Activated naive CD4-positive, alpha-beta T cell treated with Interleukin-2 at 50 U/mL for 16 hours (primary cell): ENCODE measurements around the gene C1GALT1.

Experiments used
- DNase-seq: peaks from one replicate; pipeline ENCODE4 v3.0.0-alpha.2; 2020

Gene C1GALT1

GRCh38 chr7:7290429-7291122 is 108.2 kb downstream of the C1GALT1 start:
- DNase-seq = no peak

GRCh38 chr7:7292085-7292484 is 109.7 kb downstream of the C1GALT1 start:
- DNase-seq = no peak

- DNase-seq = no peak
Measured at GRCh38 chr7:7292608-7293007, 110.3 kb downstream of the C1GALT1 start.

DNA sequence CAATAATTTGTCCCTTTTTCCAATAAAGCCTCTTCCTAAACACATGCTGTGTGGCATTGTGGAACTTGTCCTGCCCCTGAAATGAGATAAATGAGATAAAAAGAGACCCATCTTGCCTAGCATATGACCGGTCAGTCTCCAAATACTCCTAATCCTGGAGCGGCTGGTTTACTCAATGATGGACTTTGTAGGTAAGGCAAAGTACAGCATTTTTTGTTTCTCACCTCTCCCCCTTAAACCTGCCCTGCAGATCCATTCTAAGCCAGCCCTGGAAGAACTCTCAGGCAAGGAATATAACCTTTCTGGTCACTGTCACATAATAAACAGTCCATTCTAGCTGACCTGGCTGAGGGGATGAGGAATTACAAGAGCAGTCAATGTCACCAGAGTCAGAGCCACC is 110.7 kb downstream of the C1GALT1 start:
- no peak for DNase-seq

- no peak for DNase-seq
Measured at GRCh38 chr7:7294911-7295310, 112.6 kb downstream of the C1GALT1 start.
